C4-2B (cell line): ENCODE results near the gene FAM131C.

ENCODE experiments used
- ZFX ChIP-seq: fragments of 450-650 bp; IDR thresholded peaks from 2 replicates; pipeline ENCODE4 v1.6.1; 2017
- TF ChIP-seq, protein P1 (sequence below): fragments of 450-650 bp; conservative IDR thresholded peaks from 2 replicates; pipeline ENCODE4 v1.5.1; 2017; ENCODE audit warnings: mild to moderate bottlenecking

DNA sequence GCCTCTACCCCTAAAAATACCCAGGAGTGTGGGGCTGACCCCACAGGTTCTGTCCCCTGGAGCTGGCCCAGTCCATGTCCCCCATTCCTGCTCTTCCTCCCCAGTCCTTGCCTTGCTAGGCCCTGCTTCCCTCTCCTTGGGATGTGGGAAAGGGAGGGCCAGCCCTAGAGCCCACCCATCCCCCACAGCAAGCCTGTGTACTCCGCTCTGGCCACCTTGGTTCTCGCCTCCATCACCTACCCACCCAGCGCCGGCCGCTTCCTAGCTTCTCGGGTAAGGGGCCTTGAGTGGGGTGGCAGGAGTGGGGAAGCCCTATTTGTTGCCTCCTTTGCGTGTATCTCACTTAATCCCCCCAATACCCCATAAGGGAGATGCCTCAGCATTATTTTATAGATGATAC, 23.1 kb downstream of the FAM131C start:
- TF ChIP-seq, protein P1, sequence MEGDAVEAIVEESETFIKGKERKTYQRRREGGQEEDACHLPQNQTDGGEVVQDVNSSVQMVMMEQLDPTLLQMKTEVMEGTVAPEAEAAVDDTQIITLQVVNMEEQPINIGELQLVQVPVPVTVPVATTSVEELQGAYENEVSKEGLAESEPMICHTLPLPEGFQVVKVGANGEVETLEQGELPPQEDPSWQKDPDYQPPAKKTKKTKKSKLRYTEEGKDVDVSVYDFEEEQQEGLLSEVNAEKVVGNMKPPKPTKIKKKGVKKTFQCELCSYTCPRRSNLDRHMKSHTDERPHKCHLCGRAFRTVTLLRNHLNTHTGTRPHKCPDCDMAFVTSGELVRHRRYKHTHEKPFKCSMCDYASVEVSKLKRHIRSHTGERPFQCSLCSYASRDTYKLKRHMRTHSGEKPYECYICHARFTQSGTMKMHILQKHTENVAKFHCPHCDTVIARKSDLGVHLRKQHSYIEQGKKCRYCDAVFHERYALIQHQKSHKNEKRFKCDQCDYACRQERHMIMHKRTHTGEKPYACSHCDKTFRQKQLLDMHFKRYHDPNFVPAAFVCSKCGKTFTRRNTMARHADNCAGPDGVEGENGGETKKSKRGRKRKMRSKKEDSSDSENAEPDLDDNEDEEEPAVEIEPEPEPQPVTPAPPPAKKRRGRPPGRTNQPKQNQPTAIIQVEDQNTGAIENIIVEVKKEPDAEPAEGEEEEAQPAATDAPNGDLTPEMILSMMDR = no peak
- no peak for TF ChIP-seq ZFX
